ENCODE measurements around the gene NECTIN4. TPM values are rescaled to one million over a fixed set of nuclear protein-coding genes. Genes with fewer than 3 reads are reported as not detected.
A peak's percentile ranks its signal among the peaks of the same experiment; 100 is the strongest.
"Not testable (repeated sequence)": the region's sequence is repeated elsewhere in the genome, so short reads cannot be mapped to it uniquely, and the experiment has no call there.

The NECTIN4 gene
- total RNA-seq, 1 donor from 2014 or later = not detected

DNA sequence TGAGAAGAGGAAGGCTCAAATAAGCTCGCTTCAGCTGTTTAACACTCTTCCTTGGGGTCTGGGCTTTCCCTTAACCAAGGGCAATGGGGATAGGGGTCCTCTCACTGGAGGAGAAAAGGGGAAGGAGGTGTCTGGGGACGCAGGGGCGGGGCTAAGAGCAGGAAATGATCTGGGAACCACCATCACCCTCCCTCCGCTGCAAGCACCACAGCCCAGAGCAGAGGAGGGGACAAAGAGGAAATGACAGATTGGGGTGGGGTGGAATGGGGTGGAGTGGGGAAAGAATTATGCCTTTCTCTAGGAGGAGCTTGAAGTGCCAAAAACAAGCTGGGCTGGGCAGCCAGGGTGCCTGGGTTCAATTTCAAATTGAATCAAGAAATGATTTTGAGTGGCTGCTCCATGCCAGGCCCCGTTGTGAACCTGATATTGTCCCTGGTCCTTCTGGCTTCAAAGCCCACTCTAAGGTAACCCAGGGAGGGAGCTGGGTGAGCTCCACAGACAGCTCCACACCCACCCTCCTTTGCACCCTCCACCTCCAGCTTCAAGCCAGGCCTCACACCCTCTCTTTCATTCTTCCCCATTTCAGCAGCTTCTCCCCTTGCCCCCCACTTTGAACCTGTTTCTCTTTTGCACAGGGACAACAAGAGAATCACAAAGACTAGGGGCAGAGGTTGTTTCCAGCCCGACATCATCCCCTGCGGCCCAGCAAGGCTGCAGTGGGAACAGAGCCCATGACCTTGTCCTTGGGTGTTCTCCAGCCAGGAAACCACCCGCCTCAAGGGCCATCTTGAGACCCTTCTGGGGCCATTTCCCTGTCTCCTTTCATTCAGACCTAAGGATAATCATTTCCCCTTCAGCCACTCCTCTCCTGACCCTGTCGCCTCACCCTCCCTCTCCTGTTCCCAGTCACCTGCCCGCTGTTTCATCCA is 20.8 kb downstream of the NECTIN4 start:
- intact Hi-C loops (cut with micrococcal nuclease) = no loop called here
- ATAC-seq = peak; percentile 82
- DNase-seq = peak; percentile 70

- ATAC-seq = no peak
- intact Hi-C loops (cut with micrococcal nuclease) = no loop called here
These were observed 22.7 kb downstream of the NECTIN4 start for GRCh38 chr1:161066694-161067093.

GRCh38 chr1:161065681-161066080 is 23.7 kb downstream of the NECTIN4 start:
- ATAC-seq; intact Hi-C loops (cut with micrococcal nuclease); DNase-seq: not testable (repeated sequence)

More at GRCh38 chr1:161066694-161067093, 22.7 kb downstream of the NECTIN4 start:
- DNase-seq = no peak

GRCh38 chr1:161063936-161064335 is 25.4 kb downstream of the NECTIN4 start:
- DNase-seq; ATAC-seq; intact Hi-C loops (cut with micrococcal nuclease): not testable (repeated sequence)

DNA sequence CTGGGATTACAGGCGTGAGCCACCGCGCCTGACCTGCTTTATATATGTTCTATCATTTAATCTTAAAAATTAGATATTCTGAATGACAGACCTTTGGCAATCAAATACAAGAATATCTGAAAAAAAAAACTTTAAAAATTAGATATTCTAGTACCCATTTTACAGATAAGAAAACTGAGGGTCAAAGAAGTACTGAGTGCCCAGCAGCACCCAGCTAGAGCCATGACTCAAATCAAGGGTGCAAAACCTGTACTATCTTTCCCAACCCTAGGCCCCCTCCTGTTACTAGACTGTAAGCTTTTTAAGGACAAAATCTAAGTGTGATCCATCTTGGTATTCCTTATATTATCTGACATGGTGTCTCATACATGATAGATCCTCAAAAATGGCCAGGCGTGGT is 27.9 kb downstream of the NECTIN4 start:
- DNase-seq (no peak), ATAC-seq (no peak)
- intact Hi-C loops (cut with micrococcal nuclease) = no loop called here

GRCh38 chr1:161059293-161059692 is 30.1 kb downstream of the NECTIN4 start:
- intact Hi-C loops (cut with micrococcal nuclease) = no loop called here
- ATAC-seq (no peak), DNase-seq (no peak)

DNA sequence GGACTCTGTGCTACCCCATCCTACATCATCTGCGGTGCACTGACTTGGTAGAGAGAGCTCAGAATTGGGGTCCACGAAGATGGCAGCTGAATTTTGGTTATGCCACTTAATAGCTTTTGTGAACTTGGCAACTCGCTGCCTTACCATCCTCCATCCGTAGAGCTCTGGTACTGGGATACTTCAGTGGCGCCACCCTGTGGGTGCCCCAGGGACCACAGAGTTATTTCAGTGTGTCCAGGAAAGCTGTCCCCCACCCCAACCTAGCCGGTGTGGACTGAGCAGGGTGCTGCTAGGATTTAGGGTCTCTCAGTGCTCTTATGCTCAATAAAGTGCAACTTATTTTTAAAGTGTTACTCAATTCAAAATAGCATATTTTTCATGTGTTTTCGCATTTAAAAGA is 34.6 kb downstream of the NECTIN4 start:
- DNase-seq (no peak), ATAC-seq (no peak)
- intact Hi-C loops (cut with micrococcal nuclease) = no loop called here

GRCh38 chr1:161054232-161054631 is 35.1 kb downstream of the NECTIN4 start:
- intact Hi-C loops (cut with micrococcal nuclease) = no loop called here
- no peak for ATAC-seq
- no peak for DNase-seq

- no peak for ATAC-seq
- intact Hi-C loops (cut with micrococcal nuclease) = no loop called here
These were observed 36.5 kb downstream of the NECTIN4 start for GRCh38 chr1:161052899-161053298.

GRCh38 chr1:161051219-161051618 is 38.1 kb downstream of the NECTIN4 start:
- ATAC-seq = no peak
- intact Hi-C loops (cut with micrococcal nuclease) = no loop called here
- DNase-seq = no peak

More at GRCh38 chr1:161052899-161053298, 36.5 kb downstream of the NECTIN4 start:
- no peak for DNase-seq

- DNase-seq (no peak), ATAC-seq (no peak)
- intact Hi-C loops (cut with micrococcal nuclease) = no loop called here
These were observed 40.2 kb downstream of the NECTIN4 start for GRCh38 chr1:161048949-161049722.

- intact Hi-C loops (cut with micrococcal nuclease) = no loop called here
- ATAC-seq (no peak), DNase-seq (no peak)
These were observed 41.6 kb downstream of the NECTIN4 start for GRCh38 chr1:161047436-161048420.

DNA sequence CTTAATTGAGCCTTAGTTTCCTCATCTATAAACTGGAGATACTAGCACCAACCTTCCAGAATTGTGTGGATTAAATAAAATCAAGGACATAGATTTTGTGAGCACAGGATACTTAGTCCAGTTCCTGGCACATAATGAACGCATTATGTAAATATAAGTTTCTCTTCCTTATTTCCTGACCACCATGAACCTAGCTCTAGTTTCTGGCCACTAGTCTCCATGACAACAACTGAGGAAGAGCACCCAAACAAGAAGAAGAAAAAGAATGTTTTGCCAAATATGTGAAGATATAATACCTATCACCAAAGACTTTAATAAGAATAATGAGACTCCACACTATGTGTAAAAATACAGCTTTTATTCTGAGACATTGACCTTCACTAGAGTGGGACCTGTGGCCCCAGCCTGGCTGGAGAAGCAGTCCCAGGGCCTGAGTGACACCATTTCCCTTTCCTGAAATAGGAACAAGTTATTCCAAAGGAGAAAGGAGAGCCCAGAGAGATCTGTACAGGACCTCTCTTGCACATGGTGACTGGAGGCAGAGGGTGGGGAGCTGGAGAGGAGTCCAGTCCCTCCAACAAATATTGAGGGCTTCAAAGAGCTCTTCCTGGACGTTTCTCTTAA is 42.6 kb downstream of the NECTIN4 start:
- intact Hi-C loops (cut with micrococcal nuclease) = no loop called here
- DNase-seq (no peak), ATAC-seq (no peak)

GRCh38 chr1:161045736-161046604 is 43.4 kb downstream of the NECTIN4 start, which contains the start of gene USF1:
Gene USF1, minus strand, starts transcription at chr1:161045977. Its CDS starts 2,702 bp downstream, at chr1:161043275.
- ATAC-seq (peak; percentile 98), DNase-seq (peak; percentile 95)
- intact Hi-C loops (cut with micrococcal nuclease) = no loop called here

DNA sequence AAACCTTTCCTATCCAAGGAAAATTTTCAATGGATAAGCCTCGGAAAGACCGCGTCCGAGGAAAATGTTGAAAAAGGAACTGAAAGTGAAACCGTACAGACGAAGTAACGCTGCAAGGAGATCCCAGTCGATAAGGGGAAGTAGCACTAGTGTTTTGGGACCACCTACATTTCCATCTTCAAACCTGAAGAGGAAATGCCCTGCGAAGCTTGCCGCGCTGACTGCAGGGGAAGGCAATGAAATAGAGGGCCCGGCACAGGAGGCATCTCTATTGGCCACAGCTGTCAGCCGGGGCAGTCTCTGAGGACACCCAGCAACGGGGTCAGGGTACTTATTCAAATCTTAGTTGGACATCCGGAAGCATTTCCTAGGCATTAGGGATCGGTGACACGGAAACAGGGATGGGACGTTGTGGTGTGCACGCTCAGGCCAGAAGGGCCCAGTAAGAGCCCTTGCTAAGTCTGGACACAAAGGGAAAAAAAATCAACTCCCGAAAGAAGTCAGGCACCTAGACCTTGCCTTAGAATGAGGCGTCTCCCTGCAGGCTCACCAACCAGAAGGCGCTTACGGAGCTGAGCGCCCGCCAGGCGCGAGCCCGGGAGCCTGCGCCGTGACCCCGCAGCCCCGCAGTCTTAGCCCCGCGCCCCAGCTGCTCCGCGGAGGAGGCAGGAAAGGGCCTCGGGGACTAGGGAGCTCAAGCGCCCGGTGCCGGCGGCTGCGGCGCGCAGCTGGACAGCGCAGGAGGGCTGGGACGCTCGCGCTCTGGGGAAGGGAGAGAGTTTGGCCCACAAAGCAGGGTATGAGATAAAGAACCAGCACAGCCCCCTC is 44.2 kb downstream of the NECTIN4 start:
- intact Hi-C loops (cut with micrococcal nuclease) = no loop called here
- DNase-seq (peak; percentile 73), ATAC-seq (peak; percentile 68)

DNA sequence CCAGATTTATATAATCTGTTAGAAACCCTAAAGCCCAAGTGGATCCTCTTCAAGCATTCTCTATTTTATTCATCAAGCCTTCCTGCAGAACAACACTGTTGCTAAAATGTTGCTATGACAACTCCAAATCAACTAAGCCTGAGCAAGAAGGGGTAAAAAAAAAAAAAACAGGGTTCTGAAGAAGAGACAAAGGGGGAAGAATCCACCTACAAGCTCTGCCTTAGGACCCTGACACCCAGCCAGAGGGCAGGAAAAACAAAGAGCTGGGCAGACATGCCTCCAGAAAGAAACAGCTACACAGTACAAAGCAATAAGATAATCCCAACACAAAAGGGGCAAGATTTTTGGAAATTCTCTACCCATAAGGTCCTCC is 44.8 kb downstream of the NECTIN4 start:
- intact Hi-C loops (cut with micrococcal nuclease) = no loop called here
- DNase-seq (no peak), ATAC-seq (no peak)

- ATAC-seq = no peak
- DNase-seq = no peak
- intact Hi-C loops (cut with micrococcal nuclease) = no loop called here
These were observed 49.8 kb downstream of the NECTIN4 start for GRCh38 chr1:161039546-161039945.

Measured in left ventricle myocardium superior (tissue), 1 donor.